SK-N-SH (cell line): ENCODE data around the gene APOL4. TPM values are rescaled to one million over a fixed set of nuclear protein-coding genes. Genes with fewer than 3 reads are reported as not detected.
"Not testable (repeated sequence)": the region's sequence is repeated elsewhere in the genome, so short reads cannot be mapped to it uniquely, and the experiment has no call there.

ENCODE experiments used
- CTCF ChIA-PET: fragments of 300-600, 350-600 bp; formaldehyde crosslinking; extraction: SDS; loops from one replicate; lab custom pipeline; 2021; lab: Yijun Ruan, JAX
- POLR2A ChIA-PET: fragments of 350-600 bp; sonication (Branson Sonifier 250); formaldehyde crosslinking; extraction: SDS; loops from one replicate; lab custom pipeline; 2020; ENCODE audit warnings: antibody characterized with exemption, inconsistent platforms; lab: Yijun Ruan, JAX
- DNase-seq: peaks from one replicate; pipeline ENCODE4 v3.0.0; 2012
- H2AFZ ChIP-seq: fragments of 200-600 bp; sonication (generic); 2 replicates; pipeline ENCODE4 v1.8.1; 2016; ENCODE audit warnings: antibody characterized with exemption, mild to moderate bottlenecking, low read depth
- H3F3A ChIP-seq: fragments of 200-600 bp; sonication (generic); replicated peaks from 2 replicates; pipeline ENCODE3; 2016; ENCODE audit warnings: antibody characterized with exemption, mild to moderate bottlenecking; ENCODE audit not compliant: insufficient read depth
- H3K27ac ChIP-seq, 2 experiments: fragments of 200-500 bp in 1 of 2; fragments of 200-600 bp in 1 of 2; sonication (Bioruptor generic) in 1 of 2; sonication (generic), shearing (Covaris generic) in 1 of 2; 2 replicates each; pipeline versions ENCODE4 v1.5.1 to v1.6.1; 2014 to 2016; ENCODE audit warnings: low read depth in 2 of 2, inconsistent platforms in 1 of 2, low read length in 1 of 2, mild to moderate bottlenecking in 1 of 2, mixed read lengths in 1 of 2
- H3K27me3 ChIP-seq: fragments of 200-600 bp; sonication (generic), shearing (Covaris generic); 2 replicates; pipeline ENCODE4 v1.6.1; 2016; ENCODE audit warnings: mixed run types; ENCODE audit not compliant: insufficient read depth
- H3K36me3 ChIP-seq, 2 experiments: fragments of 200-500 bp in 1 of 2; fragments of 200-600 bp in 1 of 2; sonication (Bioruptor generic) in 1 of 2; sonication (generic) in 1 of 2; replicated peaks in 1 of 2; 2 replicates each; pipeline versions ENCODE3 to v1.5.1; 2014 to 2016; ENCODE audit warnings: low read length in 1 of 2, mild to moderate bottlenecking in 1 of 2; ENCODE audit not compliant: insufficient read depth in 2 of 2, control insufficient read depth in 1 of 2
- H3K4me1 ChIP-seq, 2 experiments: fragments of 200-500 bp in 1 of 2; fragments of 200-600 bp in 1 of 2; sonication (Bioruptor generic) in 1 of 2; sonication (generic), shearing (Covaris generic) in 1 of 2; 2 replicates each; pipeline versions ENCODE4 v1.5.1 to v1.6.1; 2014 to 2016; ENCODE audit warnings: low read depth in 1 of 2, low read length in 1 of 2, mixed run types in 1 of 2; ENCODE audit not compliant: insufficient read depth in 2 of 2, control insufficient read depth in 1 of 2
- H3K4me2 ChIP-seq: fragments of 200-600 bp; sonication (generic), shearing (Covaris generic); 2 replicates; pipeline ENCODE4 v1.6.1; 2017; ENCODE audit warnings: mixed run types
- H3K4me3 ChIP-seq, 2 experiments: fragments of 200-500 bp in 1 of 2; fragments of 200-600 bp in 1 of 2; sonication (Bioruptor generic) in 1 of 2; sonication (generic), shearing (Covaris generic) in 1 of 2; 2 replicates each; pipeline versions ENCODE4 v1.5.1 to v1.8.1; 2014 to 2016; ENCODE audit warnings: low read depth in 2 of 2, inconsistent platforms in 1 of 2, low read length in 1 of 2, mild to moderate bottlenecking in 1 of 2, mixed read lengths in 1 of 2, moderate library complexity in 1 of 2
- H3K79me2 ChIP-seq: fragments of 200-600 bp; sonication (generic); 2 replicates; pipeline ENCODE4 v1.8.1; 2017; ENCODE audit warnings: mild to moderate bottlenecking; ENCODE audit not compliant: insufficient read depth
- H3K9ac ChIP-seq: fragments of 200-600 bp; sonication (generic); 2 replicates; pipeline ENCODE4 v1.6.1; 2017; ENCODE audit warnings: mixed run types
- H3K9me2 ChIP-seq: fragments of 200-600 bp; sonication (generic); 2 replicates; pipeline ENCODE4 v1.6.1; 2017; ENCODE audit warnings: mixed run types
- H3K9me3 ChIP-seq: fragments of 200-600 bp; sonication (generic); 2 replicates; pipeline ENCODE4 v1.6.1; 2017; ENCODE audit warnings: mixed run types, mild to moderate bottlenecking, moderate library complexity
- H4K20me1 ChIP-seq: fragments of 200-600 bp; sonication (generic); 2 replicates; pipeline ENCODE4 v1.6.1; 2017; ENCODE audit warnings: mild to moderate bottlenecking, mixed run types; ENCODE audit not compliant: insufficient read depth
- CHD2 ChIP-seq: fragments of 150-350 bp; IDR thresholded peaks from 2 replicates; pipeline ENCODE4 v1.6.1; 2018; ENCODE audit warnings: low read length; ENCODE audit not compliant: partially characterized antibody
- CTCF ChIP-seq: fragments of 200-600 bp; sonication (generic); IDR thresholded peaks from 2 replicates; pipeline ENCODE4 v1.6.1; 2017; ENCODE audit warnings: antibody characterized with exemption, mild to moderate bottlenecking, moderate library complexity
- FOSL2 ChIP-seq: IDR thresholded peaks from 2 replicates; pipeline ENCODE4 v1.4.0; 2012; ENCODE audit warnings: low read depth, mild to moderate bottlenecking, moderate library complexity, borderline replicate concordance
- MXI1 ChIP-seq: IDR thresholded peaks from 2 replicates; pipeline ENCODE4 v1.6.1; 2012; ENCODE audit warnings: mild to moderate bottlenecking, low read depth, low read length, improper control_type of control experiment
- NFIC ChIP-seq: IDR thresholded peaks from 2 replicates; pipeline ENCODE4 v1.4.0; 2012; ENCODE audit warnings: borderline replicate concordance
- POLR2AphosphoS5 ChIP-seq: IDR thresholded peaks from 2 replicates; pipeline ENCODE4 v1.6.1; 2012; ENCODE audit warnings: low read depth, low read length
- YY1 ChIP-seq: IDR thresholded peaks from 2 replicates; pipeline ENCODE4 v1.4.0; 2012; ENCODE audit warnings: low read depth, mild to moderate bottlenecking
- WGBS: methylation state at CpG from one replicate; pipeline ENCODE4 v1.1.6; 2017; ENCODE audit warnings: low lambda C conversion rate; 5-methylcytosine and 5-hydroxymethylcytosine counted together
- polyA plus RNA-seq, 3 experiments: library from polyadenylated mRNA; depleted of rRNA; stranded (reverse); fragments of >200 nt; gene quantifications; 2 replicates each; pipeline ENCODE4 v1.2.3, GENCODE V29; 2012
- TF ChIP-seq, protein P1 (sequence below): IDR thresholded peaks from 2 replicates; pipeline ENCODE4 v1.4.0; 2012; ENCODE audit warnings: low read depth

The APOL4 gene, protein sequence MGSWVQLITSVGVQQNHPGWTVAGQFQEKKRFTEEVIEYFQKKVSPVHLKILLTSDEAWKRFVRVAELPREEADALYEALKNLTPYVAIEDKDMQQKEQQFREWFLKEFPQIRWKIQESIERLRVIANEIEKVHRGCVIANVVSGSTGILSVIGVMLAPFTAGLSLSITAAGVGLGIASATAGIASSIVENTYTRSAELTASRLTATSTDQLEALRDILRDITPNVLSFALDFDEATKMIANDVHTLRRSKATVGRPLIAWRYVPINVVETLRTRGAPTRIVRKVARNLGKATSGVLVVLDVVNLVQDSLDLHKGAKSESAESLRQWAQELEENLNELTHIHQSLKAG
- polyA plus RNA-seq (2012; rRNA removed): 0.08 and 0.21 TPM in 2 replicates
- 0.27 and 0.38 TPM in 2 replicates for polyA plus RNA-seq (2012; cell fraction: cytosol; rRNA removed)
- polyA plus RNA-seq (2012; cell fraction: nucleus; rRNA removed): 0.13 and 0.18 TPM in 2 replicates

DNA sequence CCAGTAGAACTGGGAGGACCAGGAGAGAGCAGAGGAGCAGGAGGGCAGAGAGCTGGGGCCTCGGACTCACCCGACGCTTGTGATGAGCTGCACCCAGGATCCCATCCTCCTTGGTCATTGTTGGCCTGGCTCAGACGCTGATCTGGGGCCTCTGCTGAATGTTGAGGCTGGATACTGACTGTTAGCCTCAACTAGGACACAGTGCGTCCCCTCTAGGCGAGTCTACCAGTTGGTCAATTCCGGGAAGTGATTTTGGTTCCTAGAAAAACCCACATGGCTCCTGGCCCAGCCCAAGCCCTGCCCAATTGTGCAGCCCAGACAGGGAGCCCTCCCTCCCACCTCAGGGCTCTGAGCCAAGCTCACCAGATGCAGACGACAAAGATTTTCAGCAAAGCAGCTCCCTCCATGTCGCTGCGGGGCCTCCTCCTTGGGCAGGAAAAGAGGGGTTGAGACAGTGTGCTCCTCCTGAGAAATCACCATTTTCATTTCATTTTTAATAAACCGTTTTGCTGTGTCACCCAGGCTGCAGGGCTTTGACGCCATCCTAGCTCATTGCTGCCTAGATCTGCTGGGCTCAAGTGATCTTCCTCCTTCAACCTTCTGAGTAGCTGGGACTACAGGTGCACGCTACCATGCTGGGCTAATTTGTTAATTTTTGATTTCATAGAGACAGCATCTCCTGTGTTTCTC, at the start of gene APOL4:
APOL4 (minus strand) TSS at position 180 of the 690 bp plus-strand sequence; CDS start at position 105, 75 bp downstream.
- no peaks in the 10 kb centered on the region for H3F3A ChIP-seq
- POLR2A ChIA-PET: no interaction called here
- 67% methylated on average over 10 of the region's 13 CpGs for WGBS

GRCh38 chr22:36250292-36250960, 48.8 kb upstream of the APOL4 start:
- 83% methylated on average over 24 of the region's 24 CpGs for WGBS
- H3F3A ChIP-seq, H3K36me3 ChIP-seq, H3K27me3 ChIP-seq, POLR2A ChIA-PET, H3K9ac ChIP-seq, H4K20me1 ChIP-seq, H2AFZ ChIP-seq, H3K79me2 ChIP-seq, H3K27ac ChIP-seq, DNase-seq, H3K9me2 ChIP-seq, H3K9me3 ChIP-seq, H3K4me3 ChIP-seq, H3K4me2 ChIP-seq: not testable (repeated sequence)
- H3K4me1 ChIP-seq: peaks cover 0 to 23% of the 10 kb centered on the region in 2 experiments; a peak in 1 of 4 replicates
- CTCF ChIA-PET: interaction anchor here (1.6 kb wide), 1 partner anchor 10 kb away, joined by 4 read pairs; no protein-coding TSS in a partner anchor

More for the DNA sequence above, at the start of gene APOL4:
- CTCF ChIA-PET: interaction anchor here (1.1 to 2.9 kb wide), 5 partner anchors 19 to 84 kb away, joined by 3 to 11 read pairs (median 4); partner anchors contain the start of gene APOL2
- Histone ChIP-seq H3K4me2 (no peak within 1 kb of the TSS), H3K36me3 (no peaks in the 10 kb centered on the region), H3K9me3 (no peaks in the 10 kb centered on the region), H3K9me2 (no peaks in the 10 kb centered on the region), H3K79me2 (no peaks in the 10 kb centered on the region), H3K9ac (no peak within 1 kb of the TSS), H2AFZ (no peak within 1 kb of the TSS), H3K27me3 (no peaks in the 10 kb centered on the region), H3K27ac (peak within 1 kb of the TSS in 1 of 2 experiments; percentile 92; a peak in 2 of 4 replicates), H3K4me3 (peak within 1 kb of the TSS in 1 of 2 experiments; percentile 38; a peak in 1 of 4 replicates), H3K4me1 (peaks cover 10 to 50% of the 10 kb centered on the region in 2 experiments; a peak in 2 of 4 replicates), H4K20me1 (no peaks in the 10 kb centered on the region)
- peak; percentile 61 for DNase-seq
- TF ChIP-seq, protein P1, sequence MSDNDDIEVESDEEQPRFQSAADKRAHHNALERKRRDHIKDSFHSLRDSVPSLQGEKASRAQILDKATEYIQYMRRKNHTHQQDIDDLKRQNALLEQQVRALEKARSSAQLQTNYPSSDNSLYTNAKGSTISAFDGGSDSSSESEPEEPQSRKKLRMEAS: no peak
- TF ChIP-seq MXI1: peak; percentile 46; the same call in 1 of the 2 replicates

DNA sequence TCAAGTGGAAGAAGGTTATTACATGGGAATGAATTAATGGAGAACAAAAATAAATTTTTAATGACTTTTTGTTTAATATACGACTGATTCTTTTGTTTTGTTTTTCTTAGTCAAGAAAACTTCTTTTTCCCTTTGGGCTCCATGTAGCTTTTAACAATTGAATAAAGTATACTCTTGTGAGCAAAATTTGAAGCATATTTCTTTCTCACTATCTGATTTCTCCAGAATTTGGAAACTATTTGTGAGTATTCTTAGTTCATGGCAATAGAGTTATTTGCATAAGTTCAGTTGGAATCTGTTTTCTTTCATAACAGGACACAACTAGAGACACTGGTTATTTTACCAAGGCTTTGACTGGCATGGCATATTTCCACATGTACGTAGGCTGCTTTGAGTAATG, 47.6 kb upstream of the APOL4 start:
- Histone ChIP-seq H3K9me2 (no peaks in the 10 kb centered on the region), H3K4me1 (peaks cover 0 to 11% of the 10 kb centered on the region in 2 experiments; a peak in 1 of 4 replicates), H4K20me1 (no peaks in the 10 kb centered on the region), H3F3A (no peaks in the 10 kb centered on the region), H3K9me3 (no peaks in the 10 kb centered on the region), H3K27me3 (no peaks in the 10 kb centered on the region), H3K4me2 (no peak overlapping the region), H3K79me2 (no peaks in the 10 kb centered on the region), H3K4me3 (no peak overlapping the region), H3K9ac (no peak overlapping the region), H3K36me3 (no peaks in the 10 kb centered on the region), H2AFZ (no peak overlapping the region), H3K27ac (no peak overlapping the region)
- ChIA-PET CTCF (interaction anchor here (0.6 to 2.0 kb wide), 6 partner anchors 10 to 221 kb away, joined by 3 to 6 read pairs (median 3); partner anchors contain the start of gene APOL4), POLR2A (no interaction called here)
- 71% methylated on average over 2 of the region's 2 CpGs for WGBS
- TF ChIP-seq FOSL2 (no peak), CHD2 (no peak), CTCF (no peak), NFIC (no peak), YY1 (no peak), POLR2AphosphoS5 (no peak), MXI1 (no peak)
- DNase-seq: no peak
